ENCODE measurements around the gene TP63.

GRCh38 chr3:189613122-189613521 is 18.1 kb upstream of the TP63 start:
- TF ChIP-seq, protein P1, sequence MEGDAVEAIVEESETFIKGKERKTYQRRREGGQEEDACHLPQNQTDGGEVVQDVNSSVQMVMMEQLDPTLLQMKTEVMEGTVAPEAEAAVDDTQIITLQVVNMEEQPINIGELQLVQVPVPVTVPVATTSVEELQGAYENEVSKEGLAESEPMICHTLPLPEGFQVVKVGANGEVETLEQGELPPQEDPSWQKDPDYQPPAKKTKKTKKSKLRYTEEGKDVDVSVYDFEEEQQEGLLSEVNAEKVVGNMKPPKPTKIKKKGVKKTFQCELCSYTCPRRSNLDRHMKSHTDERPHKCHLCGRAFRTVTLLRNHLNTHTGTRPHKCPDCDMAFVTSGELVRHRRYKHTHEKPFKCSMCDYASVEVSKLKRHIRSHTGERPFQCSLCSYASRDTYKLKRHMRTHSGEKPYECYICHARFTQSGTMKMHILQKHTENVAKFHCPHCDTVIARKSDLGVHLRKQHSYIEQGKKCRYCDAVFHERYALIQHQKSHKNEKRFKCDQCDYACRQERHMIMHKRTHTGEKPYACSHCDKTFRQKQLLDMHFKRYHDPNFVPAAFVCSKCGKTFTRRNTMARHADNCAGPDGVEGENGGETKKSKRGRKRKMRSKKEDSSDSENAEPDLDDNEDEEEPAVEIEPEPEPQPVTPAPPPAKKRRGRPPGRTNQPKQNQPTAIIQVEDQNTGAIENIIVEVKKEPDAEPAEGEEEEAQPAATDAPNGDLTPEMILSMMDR (IDR thresholded peaks at IDR 0.05), result no peak
- TF ChIP-seq POLR2A (IDR thresholded peaks at IDR 0.05) (no peak), POLR2AphosphoS5 (IDR thresholded peaks at IDR 0.05) (no peak), EP300 (IDR thresholded peaks at IDR 0.05) (no peak)

Measured in sigmoid colon (tissue), 4 donors.